GM21515 (cell line): ENCODE measurements around the gene NR2F1-AS1.

Experiments used
- ATAC-seq: cut with Tn5 transposase; IDR thresholded peaks from one replicate; pipeline ENCODE4 v1.9.1; 2021; ENCODE audit not compliant: unreplicated experiment

Gene NR2F1-AS1

DNA sequence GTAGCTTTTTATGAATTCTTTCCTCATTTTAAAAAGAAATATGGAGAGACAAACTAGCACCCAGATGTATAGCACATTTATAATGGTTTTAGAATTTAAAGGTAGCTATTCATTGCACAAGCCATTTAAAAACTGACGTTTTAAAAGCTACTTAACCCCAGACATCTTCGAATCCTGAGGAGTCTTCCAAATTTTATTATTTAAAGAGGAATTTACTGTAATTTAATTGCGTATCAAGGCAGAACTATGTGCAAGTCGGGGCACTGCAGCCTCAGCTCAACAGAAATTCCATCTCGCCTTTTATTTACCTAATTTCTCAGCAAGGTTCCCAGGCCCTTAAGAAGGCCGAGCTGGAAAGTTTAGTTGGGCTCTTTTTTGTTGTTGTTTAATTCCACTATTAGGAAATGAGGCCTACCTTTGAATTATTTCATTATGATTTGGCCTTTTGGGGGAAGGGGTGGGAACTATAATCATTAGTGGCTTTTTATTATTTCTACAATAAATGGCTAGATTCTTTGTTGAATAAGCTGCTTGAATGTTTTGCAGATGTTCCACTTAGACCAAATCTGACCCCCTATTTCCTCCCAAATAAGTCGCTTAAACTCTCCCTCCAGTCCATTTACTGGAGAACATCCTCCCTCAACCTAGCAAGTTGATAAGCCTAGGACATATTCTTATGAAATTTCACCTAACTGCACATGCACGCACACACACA is 22.2 kb upstream of the NR2F1-AS1 start:
- no peak for ATAC-seq

- no peak for ATAC-seq
These were observed 21.4 kb upstream of the NR2F1-AS1 start for GRCh38 chr5:93602241-93603077.

DNA sequence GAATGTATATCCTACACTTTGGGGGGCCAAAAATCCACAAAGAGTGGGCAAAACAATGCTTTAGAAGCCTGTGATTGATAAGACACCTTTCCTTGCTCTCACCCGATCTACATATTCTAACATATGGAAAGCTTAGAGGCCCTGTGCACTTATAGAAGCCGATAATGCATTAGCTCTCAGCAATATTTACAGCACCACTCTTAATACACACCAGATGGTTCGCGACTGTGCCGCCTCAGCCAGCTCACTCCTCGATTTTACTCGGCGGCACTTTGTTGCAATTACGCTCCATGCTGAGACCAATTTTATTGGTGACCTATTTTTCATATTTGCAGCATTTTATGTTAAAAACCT is 20.8 kb upstream of the NR2F1-AS1 start:
- no peak for ATAC-seq

GRCh38 chr5:93601071-93601801 is 20.2 kb upstream of the NR2F1-AS1 start:
- ATAC-seq: no peak

DNA sequence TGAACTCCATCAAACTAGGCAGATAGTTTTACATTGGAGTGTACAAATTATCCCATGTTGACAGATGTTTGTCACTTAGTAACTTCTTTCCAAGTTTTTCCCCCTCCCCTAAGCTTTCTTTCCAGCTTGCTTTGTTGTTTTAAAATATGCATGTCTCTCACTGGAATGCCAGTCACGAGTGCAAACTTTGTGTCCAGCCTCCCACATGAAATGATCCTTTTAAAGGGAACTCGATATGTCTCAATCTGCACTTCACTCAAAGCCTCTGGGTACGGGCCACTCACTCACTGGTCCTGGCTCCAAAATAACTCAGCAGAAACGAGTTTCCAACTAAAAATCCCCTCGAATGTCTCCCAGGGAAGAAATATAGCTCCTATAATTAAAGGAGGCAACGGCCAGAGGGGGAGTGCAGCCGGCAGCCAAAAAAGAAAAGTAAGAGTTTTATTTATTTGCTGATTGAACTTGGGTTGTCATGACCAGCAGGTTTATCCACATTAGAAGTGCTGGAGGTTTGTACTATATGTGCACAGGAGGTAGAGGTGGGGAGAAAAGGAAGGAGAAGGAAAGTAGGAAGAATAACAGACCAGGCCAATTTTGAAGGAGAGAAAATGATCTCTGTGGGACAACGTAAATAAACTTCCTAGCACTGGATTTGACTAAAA is 19.5 kb upstream of the NR2F1-AS1 start:
- no peak for ATAC-seq

- ATAC-seq: no peak
These were observed 18.5 kb upstream of the NR2F1-AS1 start for GRCh38 chr5:93599399-93600120.

GRCh38 chr5:93599001-93599379 is 18.0 kb upstream of the NR2F1-AS1 start:
- no peak for ATAC-seq

- ATAC-seq: no peak
These were observed 17.3 kb upstream of the NR2F1-AS1 start for GRCh38 chr5:93598091-93599000.

- ATAC-seq: no peak
These were observed 15.9 kb upstream of the NR2F1-AS1 start for GRCh38 chr5:93596676-93597490.

DNA sequence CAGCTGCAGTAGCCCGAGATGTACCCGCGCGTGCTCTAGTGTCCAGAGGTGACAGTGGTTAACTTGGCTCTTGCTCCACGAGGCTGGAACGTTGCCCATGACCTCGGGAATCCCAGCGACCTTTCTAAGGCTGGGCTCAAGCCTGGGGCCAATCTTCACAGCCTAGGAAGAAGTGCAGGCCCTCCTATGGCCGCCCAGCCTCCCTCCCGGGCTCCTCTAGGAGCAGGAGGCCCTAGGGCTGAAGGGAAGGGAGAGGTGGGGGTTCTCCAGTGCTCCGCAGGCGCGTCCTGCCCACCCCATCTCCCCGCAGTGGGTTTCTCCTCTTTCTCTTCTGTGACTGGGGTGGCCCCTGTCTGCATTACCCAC is 15.3 kb upstream of the NR2F1-AS1 start:
- no peak for ATAC-seq

- ATAC-seq: no peak
These were observed 14.6 kb upstream of the NR2F1-AS1 start for GRCh38 chr5:93595420-93596147.

DNA sequence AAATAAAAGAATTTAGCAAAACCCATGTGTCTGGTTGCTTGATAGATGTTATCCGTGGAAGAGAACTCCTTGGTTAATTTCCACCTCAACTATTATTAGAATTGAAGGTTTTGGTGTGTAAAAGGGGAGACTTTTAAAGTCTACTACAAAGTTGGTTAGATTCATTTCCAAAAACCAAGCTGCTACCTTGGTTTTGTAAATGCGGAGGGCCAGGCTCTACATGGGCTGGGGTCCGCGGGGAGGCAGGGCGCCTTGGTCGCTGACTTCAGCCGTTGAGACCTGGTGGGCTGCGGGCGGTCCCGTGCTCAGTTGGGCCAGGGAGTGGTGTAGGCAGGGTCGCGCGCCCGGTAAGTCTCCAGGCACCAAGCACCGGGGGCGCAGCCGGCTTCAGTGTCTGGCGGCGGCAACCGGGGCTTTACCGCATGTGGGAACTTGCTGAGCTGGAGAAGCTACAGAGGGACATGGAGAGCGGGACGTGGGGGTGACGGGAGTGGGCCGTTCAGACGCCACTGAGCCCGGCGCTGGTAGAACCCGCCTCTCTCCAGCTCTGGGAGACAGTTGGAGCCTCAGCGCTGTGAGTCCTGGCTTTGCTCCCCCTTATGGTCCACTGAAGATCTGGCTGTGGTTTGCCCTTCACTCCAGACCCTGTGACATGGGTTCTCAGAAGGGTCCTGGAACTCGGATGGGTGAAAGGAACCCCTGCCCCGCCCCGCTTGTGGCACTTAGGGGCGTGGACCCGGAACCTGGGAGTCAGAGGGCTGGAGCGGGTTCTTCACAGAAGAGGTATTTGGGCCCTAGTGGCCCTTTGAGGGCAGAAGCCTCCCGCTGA is 13.8 kb upstream of the NR2F1-AS1 start:
- no peak for ATAC-seq

DNA sequence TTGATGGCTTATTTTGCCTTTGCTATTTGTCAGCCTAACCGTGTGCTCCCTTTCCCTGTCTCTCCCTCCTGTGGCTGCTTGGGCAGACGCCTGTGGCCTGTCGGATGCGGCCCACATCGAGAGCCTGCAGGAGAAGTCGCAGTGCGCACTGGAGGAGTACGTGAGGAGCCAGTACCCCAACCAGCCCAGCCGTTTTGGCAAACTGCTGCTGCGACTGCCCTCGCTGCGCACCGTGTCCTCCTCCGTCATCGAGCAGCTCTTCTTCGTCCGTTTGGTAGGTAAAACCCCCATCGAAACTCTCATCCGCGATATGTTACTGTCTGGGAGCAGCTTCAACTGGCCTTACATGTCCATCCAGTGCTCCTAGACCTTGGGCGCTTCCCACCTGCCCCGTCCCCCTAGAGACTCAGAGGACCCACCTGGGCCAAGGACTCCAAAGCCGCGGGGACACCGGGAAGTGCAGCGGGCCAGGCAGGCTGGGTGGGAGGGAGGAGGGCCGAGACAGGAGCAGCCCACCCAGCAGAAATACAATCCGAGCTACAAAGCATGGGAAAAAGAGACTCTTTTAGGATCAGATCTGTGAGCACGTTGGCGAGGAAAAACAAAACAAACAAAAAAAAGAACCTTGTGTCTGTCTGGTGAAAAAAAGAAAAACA is 12.6 kb upstream of the NR2F1-AS1 start:
- ATAC-seq: no peak

GRCh38 chr5:93592883-93593282 is 11.9 kb upstream of the NR2F1-AS1 start:
- no peak for ATAC-seq

GRCh38 chr5:93591323-93591945 is 10.4 kb upstream of the NR2F1-AS1 start:
- ATAC-seq: no peak

DNA sequence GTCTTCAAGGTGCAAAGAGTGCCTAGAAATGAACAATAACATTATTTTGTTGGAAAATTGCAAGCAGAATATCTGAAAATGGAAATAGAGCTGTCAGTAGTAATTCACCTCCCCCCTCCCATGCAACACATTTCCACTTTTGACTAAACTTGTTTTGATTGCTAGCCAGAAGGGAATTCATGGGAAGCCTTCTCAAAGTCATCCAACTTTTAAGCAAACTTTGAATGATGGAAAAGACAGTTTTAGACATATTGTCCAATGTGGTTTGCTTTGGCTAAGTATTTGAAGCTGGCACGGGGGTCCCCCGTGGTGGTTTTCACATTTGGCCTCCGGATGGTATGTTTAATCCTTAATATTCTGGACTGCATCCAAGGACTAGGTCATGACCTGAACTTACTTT is 9.5 kb upstream of the NR2F1-AS1 start:
- no peak for ATAC-seq
